H1 (cell line): ENCODE results near the gene RALA.

Experiments used
- GABPA ChIP-seq: IDR thresholded peaks from 2 replicates; pipeline ENCODE4 v1.6.1; 2011; ENCODE audit warnings: mild to moderate bottlenecking, low read length, moderate library complexity, borderline replicate concordance; ENCODE audit not compliant: insufficient read depth
- POLR2AphosphoS5 ChIP-seq: IDR thresholded peaks from 2 replicates; pipeline ENCODE4 v1.6.1; 2011; ENCODE audit warnings: low read depth, low read length
- TF ChIP-seq, protein P1 (sequence below), 3 experiments: IDR thresholded peaks; 1 replicate in 2 of 3; 2 replicates in 1 of 3; pipeline versions ENCODE4 v1.5.1 to v1.6.1; 2011; ENCODE audit warnings: low read length in 3 of 3, mild to moderate bottlenecking in 3 of 3, inconsistent platforms in 2 of 3, low read depth in 1 of 3, moderate library complexity in 1 of 3; ENCODE audit not compliant: insufficient read depth in 1 of 3; ENCODE audit errors: control extremely low read depth in 1 of 3

DNA sequence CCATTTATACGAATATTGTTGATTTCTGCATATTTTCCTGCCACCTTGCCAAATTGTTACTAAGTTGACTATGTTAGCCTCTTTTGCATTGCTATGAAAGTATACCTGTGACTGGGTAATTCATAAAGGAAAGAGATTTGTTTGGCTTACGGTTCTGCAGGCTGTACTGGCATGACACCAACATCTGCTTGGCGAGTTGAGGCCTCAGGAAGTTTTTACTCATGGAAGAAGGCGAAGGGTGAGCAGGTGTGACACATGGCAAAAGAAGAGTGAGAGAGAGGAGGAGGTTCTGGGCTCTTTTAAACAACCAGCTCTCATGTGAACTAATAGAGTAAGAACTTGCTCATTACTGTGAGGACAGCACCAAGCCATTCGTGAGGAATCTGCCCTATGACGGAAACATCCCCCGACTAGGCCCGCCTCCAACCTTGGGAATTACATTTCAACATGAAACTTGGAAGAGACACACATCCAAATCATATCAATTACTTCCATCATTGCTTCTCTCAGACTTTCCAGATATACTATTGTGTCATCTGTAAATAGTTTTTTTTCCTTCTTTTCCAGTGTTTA is 8.4 kb downstream of the RALA start:
- no peak for TF ChIP-seq POLR2AphosphoS5
- TF ChIP-seq, protein P1, sequence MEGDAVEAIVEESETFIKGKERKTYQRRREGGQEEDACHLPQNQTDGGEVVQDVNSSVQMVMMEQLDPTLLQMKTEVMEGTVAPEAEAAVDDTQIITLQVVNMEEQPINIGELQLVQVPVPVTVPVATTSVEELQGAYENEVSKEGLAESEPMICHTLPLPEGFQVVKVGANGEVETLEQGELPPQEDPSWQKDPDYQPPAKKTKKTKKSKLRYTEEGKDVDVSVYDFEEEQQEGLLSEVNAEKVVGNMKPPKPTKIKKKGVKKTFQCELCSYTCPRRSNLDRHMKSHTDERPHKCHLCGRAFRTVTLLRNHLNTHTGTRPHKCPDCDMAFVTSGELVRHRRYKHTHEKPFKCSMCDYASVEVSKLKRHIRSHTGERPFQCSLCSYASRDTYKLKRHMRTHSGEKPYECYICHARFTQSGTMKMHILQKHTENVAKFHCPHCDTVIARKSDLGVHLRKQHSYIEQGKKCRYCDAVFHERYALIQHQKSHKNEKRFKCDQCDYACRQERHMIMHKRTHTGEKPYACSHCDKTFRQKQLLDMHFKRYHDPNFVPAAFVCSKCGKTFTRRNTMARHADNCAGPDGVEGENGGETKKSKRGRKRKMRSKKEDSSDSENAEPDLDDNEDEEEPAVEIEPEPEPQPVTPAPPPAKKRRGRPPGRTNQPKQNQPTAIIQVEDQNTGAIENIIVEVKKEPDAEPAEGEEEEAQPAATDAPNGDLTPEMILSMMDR (IDR thresholded peaks at IDR 0.05; ENCODE audit: control extremely low read depth in 1 of 3, insufficient read depth in 1 of 3, low read depth in 1 of 3, low read length in 3 of 3), result no peak
- no peak for TF ChIP-seq GABPA
